GM18499 (cell line): ENCODE data around the gene SALL4.
"Not testable (repeated sequence)": the region's sequence is repeated elsewhere in the genome, so short reads cannot be mapped to it uniquely, and the experiment has no call there.

ENCODE experiments used
- ATAC-seq: cut with Tn5 transposase; IDR thresholded peaks from one replicate; pipeline ENCODE4 v1.9.1; 2021; ENCODE audit warnings: moderate number of reproducible peaks; ENCODE audit not compliant: insufficient read depth, unreplicated experiment

The SALL4 gene

GRCh38 chr20:51740308-51740707 lies 62.0 kb downstream of the SALL4 start:
- ATAC-seq, result not testable (repeated sequence)

GRCh38 chr20:51739722-51740249 lies 62.5 kb downstream of the SALL4 start:
- ATAC-seq, result no peak

- no peak for ATAC-seq
Measured at GRCh38 chr20:51738877-51739447, 63.4 kb downstream of the SALL4 start.

- ATAC-seq, result not testable (repeated sequence)
Measured at GRCh38 chr20:51738261-51738660, 64.1 kb downstream of the SALL4 start.

- ATAC-seq, result no peak
Measured at GRCh38 chr20:51736947-51737346, 65.4 kb downstream of the SALL4 start.

- no peak for ATAC-seq
Measured at GRCh38 chr20:51735728-51736600, 66.4 kb downstream of the SALL4 start.

- ATAC-seq, result no peak
Measured at GRCh38 chr20:51734876-51735720, 67.2 kb downstream of the SALL4 start.

- no peak for ATAC-seq
Measured at GRCh38 chr20:51733070-51733469, 69.3 kb downstream of the SALL4 start.
